Astrocyte of the cerebellum (primary cell): ENCODE data around the gene TAOK3.

Source experiments
- DNase-seq: peaks from one replicate; pipeline ENCODE4 v3.0.0-alpha.2; 2011; ENCODE audit warnings: low read depth
- H3K4me3 ChIP-seq: 2 replicates; pipeline ENCODE4 v1.5.1; 2011; ENCODE audit warnings: mild to moderate bottlenecking, low read depth, low read length, moderate library complexity
- CTCF ChIP-seq: IDR thresholded peaks from 2 replicates; pipeline ENCODE4 v1.5.1; 2012; ENCODE audit warnings: low read length, low read depth, moderate library complexity, mild to moderate bottlenecking; ENCODE audit errors: missing control alignments
- in situ Hi-C: cut with HindIII; loops from 2 replicates; pipeline ENCODE4 v1.10.0; 2017; ENCODE audit warnings: low sequenced_read_pairs

The TAOK3 gene

DNA sequence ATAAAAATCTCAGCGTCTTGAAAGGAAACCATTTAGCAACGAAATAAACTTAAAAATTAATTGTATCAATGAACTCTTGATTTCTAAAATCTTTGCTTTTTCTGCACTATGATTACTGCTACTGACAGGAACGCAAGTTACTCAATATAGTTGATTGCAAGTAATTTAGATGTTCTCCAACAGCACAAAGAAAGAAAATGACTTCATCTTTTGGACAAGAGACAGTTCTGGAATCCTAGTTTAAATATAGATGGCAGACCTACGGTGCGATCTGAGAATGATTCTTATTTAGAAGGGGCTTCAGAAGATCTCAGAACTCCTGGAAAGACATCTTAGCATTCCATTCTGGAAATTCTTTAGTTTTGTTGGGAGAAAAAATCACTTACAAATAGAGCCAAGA lies 2.2 kb upstream of the TAOK3 start:
- in situ Hi-C loops: loop anchor here (5.0 kb wide), 1 partner anchor 193 kb away; no protein-coding TSS in a partner anchor
- H3K4me3 ChIP-seq: no peak overlapping the region
- TF ChIP-seq CTCF: no peak
- no peak for DNase-seq

- no peak for DNase-seq
- no peak overlapping the region for H3K4me3 ChIP-seq
- TF ChIP-seq CTCF: no peak
- in situ Hi-C loops: no loop called here
Observed at GRCh38 chr12:118374126-118374725, 1.5 kb upstream of the TAOK3 start.

- in situ Hi-C loops: no loop called here
- DNase-seq: no peak
- TF ChIP-seq CTCF: no peak
- H3K4me3 ChIP-seq: peak overlapping the region; percentile 90
Observed at GRCh38 chr12:118373616-118374015, 909 bp upstream of the TAOK3 start.

DNA sequence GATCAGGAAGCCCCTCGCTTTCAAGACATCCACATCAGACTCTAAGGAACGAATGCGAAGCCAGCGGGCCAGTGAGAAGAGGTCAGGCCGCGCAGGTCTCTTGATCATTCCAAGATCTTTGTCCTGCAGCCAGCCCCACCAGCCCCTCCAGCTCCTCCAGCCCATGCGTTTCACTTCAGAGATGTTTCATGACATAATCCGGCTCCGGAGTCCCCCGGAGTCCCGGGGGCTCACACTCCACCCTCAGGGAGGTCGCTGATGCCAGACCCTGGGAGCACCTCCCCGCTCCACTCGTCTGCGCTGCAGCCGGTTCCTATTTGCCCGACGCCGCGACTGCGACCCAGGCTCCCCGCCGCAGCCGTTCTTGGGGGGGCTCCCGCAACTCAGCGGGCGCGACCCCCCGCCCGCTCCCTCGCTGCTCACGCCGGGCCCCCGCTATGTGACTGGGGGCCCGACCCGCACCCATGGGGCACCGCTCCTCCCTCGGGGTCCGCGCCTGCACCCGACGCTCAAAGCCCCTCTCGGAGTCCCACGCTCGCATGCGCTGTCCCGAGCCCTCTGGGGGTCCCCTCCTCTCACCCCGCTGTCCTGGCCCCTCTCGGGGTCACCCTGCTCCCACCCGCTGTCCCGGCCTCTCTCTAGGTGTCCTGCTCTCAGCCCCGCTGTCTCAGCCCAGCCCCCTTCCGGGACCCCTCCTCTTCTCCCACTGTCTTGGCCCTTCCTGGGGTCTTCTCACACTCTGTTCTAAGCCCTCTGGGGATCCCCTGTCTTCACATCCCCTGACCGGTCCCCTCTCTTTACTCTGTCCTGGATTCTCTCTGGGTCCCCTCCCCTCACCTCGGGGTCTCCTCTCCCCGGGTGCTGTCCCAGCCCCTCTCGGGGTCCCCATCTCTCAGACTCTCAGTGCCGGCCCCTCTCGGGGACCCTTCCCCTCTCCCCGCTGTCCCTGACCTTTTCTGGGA lies 1.1 kb downstream of the TAOK3 start:
- in situ Hi-C loops: no loop called here
- no peak for TF ChIP-seq CTCF
- peak overlapping the region; percentile 90 for H3K4me3 ChIP-seq
- DNase-seq: no peak

DNA sequence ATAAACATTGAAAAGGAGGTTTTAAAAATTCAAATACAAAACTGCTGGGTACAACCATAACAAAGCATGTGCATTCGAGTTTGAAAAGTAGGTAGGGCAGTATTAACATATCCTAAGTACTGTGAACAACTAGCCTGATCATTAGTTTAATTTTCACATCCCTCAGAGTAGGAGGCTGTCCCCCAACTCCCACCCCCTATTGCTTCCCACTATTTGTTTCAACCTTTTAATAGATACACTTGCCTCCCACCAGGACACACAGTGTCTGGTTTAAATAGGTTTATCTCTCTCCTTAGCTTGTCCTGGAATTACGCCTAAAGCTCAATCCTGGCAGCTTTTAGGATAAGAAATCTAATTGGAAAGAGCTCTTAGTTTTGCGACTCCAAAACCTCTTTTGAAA lies 2.1 kb downstream of the TAOK3 start:
- no peak for TF ChIP-seq CTCF
- in situ Hi-C loops: no loop called here
- H3K4me3 ChIP-seq: peak overlapping the region; percentile 90
- no peak for DNase-seq

- TF ChIP-seq CTCF: no peak
- no peak for DNase-seq
- in situ Hi-C loops: no loop called here
- no peak overlapping the region for H3K4me3 ChIP-seq
Observed at GRCh38 chr12:118368821-118369220, 3.9 kb downstream of the TAOK3 start.
